Measurements from ENCODE around the gene SLC9A4. TPM values are rescaled to one million over a fixed set of nuclear protein-coding genes. Genes with fewer than 3 reads are reported as not detected.

Gene SLC9A4
- total RNA-seq, 1 donor from 2014 or later, result 0.11 TPM

- H3K4me1 Mint-ChIP-seq, result no peaks in the 10 kb centered on the region
- H3K9me3 Mint-ChIP-seq, result peaks cover 10% of the 10 kb centered on the region
- POLR2A ChIA-PET, result no interaction called here
- H3K36me3 Mint-ChIP-seq (ENCODE audit: low read depth), result no peaks in the 10 kb centered on the region
- H3K4me3 Mint-ChIP-seq, result no peak overlapping the region
- ATAC-seq (ENCODE audit: low read depth) (no peak), DNase-seq (no peak)
- no peak for TF ChIP-seq CTCF (IDR thresholded peaks at IDR 0.05)
- H3K27ac Mint-ChIP-seq, result no peak overlapping the region
- intact Hi-C loops (cut with micrococcal nuclease), result no loop called here
- H3K27me3 Mint-ChIP-seq, result peaks cover 2% of the 10 kb centered on the region
- CTCF ChIA-PET, result no interaction called here
Observed at GRCh38 chr2:102544182-102544581, 71.2 kb downstream of the SLC9A4 start.

- ATAC-seq (ENCODE audit: low read depth) (no peak), DNase-seq (no peak)
- no peaks in the 10 kb centered on the region for H3K36me3 Mint-ChIP-seq (ENCODE audit: low read depth)
- no peak overlapping the region for H3K4me3 Mint-ChIP-seq
- no peaks in the 10 kb centered on the region for H3K4me1 Mint-ChIP-seq
- ChIA-PET CTCF (no interaction called here), POLR2A (no interaction called here)
- H3K27me3 Mint-ChIP-seq, result no peaks in the 10 kb centered on the region
- peaks cover 19% of the 10 kb centered on the region for H3K9me3 Mint-ChIP-seq
- intact Hi-C loops (cut with micrococcal nuclease), result no loop called here
- H3K27ac Mint-ChIP-seq, result no peak overlapping the region
- TF ChIP-seq CTCF (IDR thresholded peaks at IDR 0.05), result no peak
Observed at GRCh38 chr2:102547462-102547861, 74.4 kb downstream of the SLC9A4 start.

GRCh38 chr2:102549027-102549426 lies 76.0 kb downstream of the SLC9A4 start:
- Mint-ChIP-seq H3K4me3 (no peak overlapping the region), H3K27me3 (no peaks in the 10 kb centered on the region), H3K4me1 (no peaks in the 10 kb centered on the region), H3K27ac (no peak overlapping the region), H3K9me3 (peaks cover 19% of the 10 kb centered on the region), H3K36me3 (ENCODE audit: low read depth) (no peaks in the 10 kb centered on the region)
- no peak for DNase-seq
- no peak for ATAC-seq (ENCODE audit: low read depth)
- ChIA-PET POLR2A (no interaction called here), CTCF (interaction anchor here (1.6 kb wide), 1 partner anchor 76 kb away, joined by 5 read pairs; the partner anchor contains the start of gene SLC9A4)
- no peak for TF ChIP-seq CTCF (IDR thresholded peaks at IDR 0.05)
- intact Hi-C loops (cut with micrococcal nuclease), result no loop called here

GRCh38 chr2:102550151-102550550 lies 77.1 kb downstream of the SLC9A4 start:
- H3K4me3 Mint-ChIP-seq, result no peak overlapping the region
- ChIA-PET POLR2A (no interaction called here), CTCF (interaction anchor here (1.6 kb wide), 1 partner anchor 77 kb away, joined by 5 read pairs; the partner anchor contains the start of gene SLC9A4)
- intact Hi-C loops (cut with micrococcal nuclease), result no loop called here
- H3K36me3 Mint-ChIP-seq (ENCODE audit: low read depth), result no peaks in the 10 kb centered on the region
- DNase-seq (no peak), ATAC-seq (ENCODE audit: low read depth) (no peak)
- H3K4me1 Mint-ChIP-seq, result no peaks in the 10 kb centered on the region
- no peak for TF ChIP-seq CTCF (IDR thresholded peaks at IDR 0.05)
- H3K9me3 Mint-ChIP-seq, result peaks cover 19% of the 10 kb centered on the region
- H3K27me3 Mint-ChIP-seq, result no peaks in the 10 kb centered on the region
- no peak overlapping the region for H3K27ac Mint-ChIP-seq

- no peak for TF ChIP-seq CTCF (IDR thresholded peaks at IDR 0.05)
- no peak for DNase-seq
- ATAC-seq (ENCODE audit: low read depth), result no peak
- no peak overlapping the region for H3K4me3 Mint-ChIP-seq
- CTCF ChIA-PET, result no interaction called here
- intact Hi-C loops (cut with micrococcal nuclease), result no loop called here
- H3K27me3 Mint-ChIP-seq, result no peaks in the 10 kb centered on the region
- peaks cover 19% of the 10 kb centered on the region for H3K9me3 Mint-ChIP-seq
- POLR2A ChIA-PET, result no interaction called here
- no peaks in the 10 kb centered on the region for H3K4me1 Mint-ChIP-seq
- H3K36me3 Mint-ChIP-seq (ENCODE audit: low read depth), result no peaks in the 10 kb centered on the region
- no peak overlapping the region for H3K27ac Mint-ChIP-seq
Observed at GRCh38 chr2:102551329-102552096, 78.5 kb downstream of the SLC9A4 start.
